Left renal pelvis (tissue), 4 donors: ENCODE data around the gene ITGB7. TPM values are rescaled to one million over a fixed set of nuclear protein-coding genes. Genes with fewer than 3 reads are reported as not detected.
A peak's percentile ranks its signal among the peaks of the same experiment; 100 is the strongest.

Source experiments
- DNase-seq, 4 donors: peaks; one replicate each; pipeline ENCODE4 v3.0.0-alpha.2; 2013; ENCODE audit warnings: low read depth in 4 of 4, low spot score in 3 of 4
- polyA plus RNA-seq, 4 donors: library from polyadenylated mRNA; unstranded; fragments of 120-200 nt; gene quantifications; one replicate each; pipeline ENCODE4 v1.2.1, GENCODE V29; 2013; ENCODE audit not compliant: insufficient read length in 4 of 4

Gene ITGB7
- polyA plus RNA-seq, 4 donors: 0.86 to 2.4 (median 1.1) TPM

DNA sequence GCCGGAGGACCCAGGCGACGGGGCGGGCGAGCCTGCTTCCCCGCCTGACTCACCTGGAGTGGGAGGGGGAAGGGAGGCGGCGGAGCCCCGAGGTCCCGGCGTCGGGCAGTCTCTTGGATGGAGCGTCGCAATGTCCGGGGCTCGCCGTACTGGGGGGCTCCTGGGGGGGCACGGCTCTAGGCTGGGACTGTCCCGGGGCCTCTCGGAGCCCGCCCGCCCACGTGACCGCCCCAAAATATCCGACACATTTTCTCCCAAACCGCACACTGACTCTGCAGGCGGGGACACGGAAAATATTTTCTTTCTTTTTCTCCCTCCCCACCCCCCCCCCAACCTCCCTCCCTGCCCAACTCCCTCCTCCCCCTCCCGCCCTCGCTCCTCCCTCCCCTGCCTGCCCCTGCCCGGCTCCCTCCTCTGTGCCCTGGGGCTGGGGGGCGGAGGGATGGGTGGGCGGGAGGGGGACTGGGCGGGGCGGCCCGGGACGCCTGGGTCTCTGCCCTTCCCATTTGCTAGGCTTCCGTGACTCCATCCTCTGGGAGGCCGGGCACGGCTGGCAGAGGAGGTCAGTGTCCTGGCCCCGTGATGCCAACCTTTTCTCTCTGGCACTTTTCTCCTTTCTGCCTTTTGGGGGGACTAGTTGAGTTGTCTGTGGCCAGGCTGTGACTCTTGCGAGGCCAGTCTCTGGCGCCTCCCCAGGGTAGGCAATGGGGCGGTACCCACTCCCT is 25.0 kb upstream of the ITGB7 start, which contains the start of gene RARG:
RARG (minus strand) TSS at position 289 of the 725 bp plus-strand sequence. CDS start 4,664 bp downstream, outside the sequence.
- no peak for DNase-seq

DNA sequence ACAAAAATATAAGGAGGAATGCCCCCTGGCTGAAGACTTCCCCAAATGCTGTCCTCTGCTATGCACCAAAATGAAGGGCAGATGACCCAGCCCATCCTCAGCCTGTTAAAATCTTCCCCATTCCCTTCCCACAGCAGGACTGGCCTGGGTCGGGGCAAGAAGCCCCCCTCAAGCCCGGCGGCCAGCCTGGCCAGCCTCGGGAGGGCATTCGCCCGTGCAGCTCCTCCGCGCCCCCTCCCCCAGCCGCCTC is 24.5 kb upstream of the ITGB7 start:
- no peak for DNase-seq

DNA sequence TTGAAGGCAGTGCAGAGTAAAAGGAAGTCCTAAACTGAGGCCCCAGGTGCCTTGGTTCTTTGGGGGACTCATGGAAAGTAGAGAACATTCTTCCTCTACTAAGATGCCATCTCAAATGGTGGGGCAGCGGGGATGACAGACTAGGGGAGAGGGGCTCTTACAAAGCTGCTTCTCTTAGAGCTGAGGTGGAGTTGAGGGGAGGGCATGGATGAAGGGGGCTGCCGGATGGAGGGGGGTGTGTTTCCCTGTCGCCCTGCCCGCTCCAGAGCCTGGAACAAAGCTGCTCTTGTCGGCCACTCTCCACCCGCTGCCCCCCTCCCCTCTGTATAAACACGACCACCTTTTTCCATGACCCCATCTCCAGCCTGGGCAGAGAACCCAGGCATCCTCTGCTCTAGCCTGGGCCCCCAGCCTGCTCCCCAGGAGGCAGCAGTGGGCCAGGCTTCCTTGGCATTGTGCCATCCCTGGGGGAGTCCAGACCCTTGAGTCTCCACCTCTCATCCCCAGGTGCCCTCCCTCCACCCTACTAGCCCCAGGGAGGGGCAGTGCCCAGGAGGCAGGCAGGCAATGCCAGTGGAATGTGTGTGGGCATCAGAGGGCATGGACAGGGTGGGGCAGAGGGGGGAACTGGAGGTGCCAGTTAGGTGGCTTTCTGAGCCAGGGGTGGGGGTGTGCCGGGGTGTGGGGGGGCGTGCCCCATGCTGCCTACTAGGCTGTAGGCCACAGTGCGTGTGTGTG is 23.2 kb upstream of the ITGB7 start:
- no peak for DNase-seq

DNA sequence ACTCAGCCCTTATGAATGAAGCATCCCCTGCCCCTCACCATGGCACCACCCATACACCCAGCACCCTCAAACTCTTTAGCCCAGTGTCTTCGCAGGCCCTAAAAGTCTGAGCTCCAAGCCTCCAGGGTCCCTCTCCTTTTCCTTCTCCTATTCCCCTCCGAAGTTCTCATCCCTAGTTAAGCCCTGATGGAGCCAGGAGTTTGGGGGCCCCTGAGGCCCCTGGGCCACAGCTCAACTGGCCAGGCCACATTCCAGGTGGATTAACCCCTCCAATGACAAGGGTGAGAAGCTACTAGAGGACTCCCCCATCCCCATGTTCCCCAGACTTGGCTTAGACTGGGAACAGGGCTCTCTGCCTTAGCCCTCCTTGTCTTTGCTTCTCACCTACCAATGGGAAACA is 22.4 kb upstream of the ITGB7 start:
- DNase-seq: no peak

- DNase-seq: no peak
Observed at GRCh38 chr12:53227836-53228235, 20.8 kb upstream of the ITGB7 start.

DNA sequence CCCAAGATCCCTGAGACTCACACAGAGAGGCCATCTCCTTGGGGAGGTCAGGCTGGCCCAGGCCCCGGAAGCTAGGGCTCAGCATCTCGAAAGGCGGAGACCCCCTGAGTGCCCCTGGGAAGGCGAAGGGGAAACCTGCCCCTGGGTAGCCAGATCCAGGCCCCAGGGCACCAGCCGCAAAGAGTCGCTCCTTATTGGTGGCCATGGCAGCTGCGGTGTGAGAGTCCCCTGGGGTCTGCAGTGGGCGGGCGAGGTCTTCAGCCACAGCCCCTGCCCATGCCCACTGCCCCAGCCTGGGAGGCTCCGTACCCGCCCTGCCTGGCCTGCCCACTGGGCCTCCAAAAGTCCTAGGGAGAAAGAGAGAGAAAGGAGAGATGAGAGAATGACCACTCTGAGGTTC is 20.3 kb upstream of the ITGB7 start:
- no peak for DNase-seq

DNA sequence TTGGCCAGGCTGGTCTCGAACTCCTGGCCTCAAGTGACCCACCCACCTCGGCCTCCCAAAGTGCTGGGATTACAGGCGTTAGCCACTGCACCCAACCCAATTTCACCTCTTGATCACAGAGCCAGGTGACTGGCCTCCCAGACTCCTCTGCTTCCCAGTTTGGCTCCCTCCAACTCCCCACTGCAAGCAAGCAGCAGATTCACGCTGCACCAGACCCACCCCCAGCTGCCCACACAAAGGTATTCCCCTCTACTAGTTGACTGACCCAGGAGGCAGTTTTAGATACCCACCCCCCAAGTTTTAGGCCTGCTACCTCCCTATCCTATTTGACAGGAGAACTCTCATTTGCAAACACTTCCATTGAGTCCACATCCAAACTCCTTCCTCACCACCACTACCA is 19.8 kb upstream of the ITGB7 start:
- no peak for DNase-seq

- no peak for DNase-seq
Observed at GRCh38 chr12:53225635-53226424, 18.8 kb upstream of the ITGB7 start.

DNA sequence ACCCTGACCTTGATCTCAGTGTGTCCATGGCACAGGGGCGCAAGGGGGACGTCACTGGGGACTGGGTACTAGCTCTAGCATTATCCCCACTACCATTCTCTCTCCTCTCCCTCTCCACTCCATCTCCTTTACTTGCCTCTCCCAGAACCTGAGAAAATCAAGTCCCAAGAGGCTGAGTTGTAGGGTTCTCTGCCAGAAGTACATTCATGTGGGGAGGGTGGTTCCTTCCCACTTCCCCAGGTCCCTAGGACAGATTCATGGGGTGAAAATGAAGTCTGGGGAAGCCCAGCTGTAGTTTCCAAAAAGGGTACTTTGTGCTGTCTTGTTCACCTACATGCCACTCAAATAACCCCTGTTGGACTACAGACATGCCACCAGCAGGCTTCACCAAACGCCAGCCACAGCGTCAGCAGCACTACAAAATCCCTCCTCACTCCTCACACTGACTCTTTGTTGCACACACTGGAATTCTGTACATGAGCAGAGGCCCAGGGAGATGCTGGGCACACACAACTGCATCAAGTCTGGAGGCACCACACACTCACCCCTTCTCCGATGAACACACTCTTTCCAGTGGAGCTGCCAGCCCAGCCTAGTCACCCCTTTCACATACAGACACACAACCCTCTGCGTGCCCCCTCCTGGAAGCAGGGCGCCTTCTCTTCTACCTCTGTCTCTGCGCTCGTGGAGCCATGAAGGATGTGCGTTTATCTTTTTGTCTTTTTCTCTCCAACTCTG is 18.0 kb upstream of the ITGB7 start:
- DNase-seq: no peak

DNA sequence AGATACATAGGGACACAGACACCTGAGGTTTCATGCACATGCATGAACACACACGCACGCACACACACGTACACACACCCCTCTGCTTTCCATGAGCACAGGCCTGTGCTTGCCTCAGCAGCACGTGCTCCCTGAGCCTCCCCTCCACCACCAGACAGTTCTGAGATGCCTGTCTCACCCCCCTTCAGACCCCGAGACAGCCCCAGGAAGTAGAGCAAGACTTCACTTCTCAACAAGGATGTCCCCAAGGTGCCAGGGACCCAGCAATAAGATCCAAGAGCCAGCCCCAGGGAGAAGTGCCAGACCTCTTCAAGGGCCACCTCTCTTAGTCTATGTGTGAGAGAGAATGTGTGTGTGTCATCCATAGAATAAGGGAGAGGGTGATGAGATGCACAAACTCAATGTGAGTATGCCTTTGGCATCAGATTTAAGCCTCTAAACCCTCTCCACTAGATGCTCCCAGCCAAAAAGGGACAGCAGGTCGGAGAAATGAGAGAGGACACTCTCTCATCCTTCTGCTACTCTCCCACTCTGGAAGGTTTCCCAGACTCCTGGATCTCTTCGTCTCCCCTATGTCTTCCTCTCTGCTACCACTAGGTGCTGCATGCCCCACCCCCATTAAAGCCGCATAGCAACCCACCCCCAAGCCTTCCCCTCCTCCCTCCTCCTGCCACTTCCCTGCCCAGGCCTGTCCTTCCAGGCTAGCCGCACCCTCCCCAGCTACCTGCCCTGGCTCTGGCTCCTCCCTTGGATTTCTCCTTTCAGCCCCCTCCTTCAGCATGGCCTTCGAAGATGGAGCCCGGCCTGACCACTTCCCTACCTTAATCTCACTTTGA is 17.2 kb upstream of the ITGB7 start:
- DNase-seq: no peak

DNA sequence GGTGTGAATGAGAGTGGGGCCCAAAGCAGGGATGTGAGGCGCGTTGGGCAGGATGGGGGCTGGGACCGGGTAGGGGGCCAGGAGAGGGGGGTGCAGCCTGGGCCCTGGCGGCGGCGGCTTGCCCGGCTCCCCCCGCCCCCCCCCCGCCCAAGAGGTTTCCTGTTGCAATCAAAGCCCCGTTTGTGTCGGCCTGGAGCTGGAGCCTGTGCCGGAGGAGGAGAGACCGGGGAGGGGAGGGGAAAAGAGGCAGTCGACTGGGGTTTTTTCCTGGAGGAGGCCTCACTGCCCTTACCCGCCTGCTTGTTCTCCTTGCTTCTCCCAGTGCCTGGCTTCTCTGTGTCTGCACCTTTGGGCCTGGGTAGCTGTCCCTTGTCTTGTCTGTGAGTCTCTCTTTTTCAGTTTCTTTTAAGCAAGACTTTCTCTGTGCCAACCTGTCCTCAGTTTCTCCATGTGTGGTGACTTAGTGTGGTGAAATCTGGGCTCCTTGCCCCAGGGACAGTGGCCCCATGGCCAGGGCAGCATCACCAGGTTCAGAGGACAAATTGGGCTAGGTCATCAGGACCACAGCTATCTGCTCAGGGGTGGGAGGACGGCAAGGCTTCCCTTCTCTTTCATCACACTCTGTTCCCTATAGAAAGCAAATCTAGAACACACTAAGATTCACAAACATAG is 16.5 kb upstream of the ITGB7 start:
- no peak for DNase-seq

- no peak for DNase-seq
Observed at GRCh38 chr12:53222806-53223261, 15.8 kb upstream of the ITGB7 start.

DNA sequence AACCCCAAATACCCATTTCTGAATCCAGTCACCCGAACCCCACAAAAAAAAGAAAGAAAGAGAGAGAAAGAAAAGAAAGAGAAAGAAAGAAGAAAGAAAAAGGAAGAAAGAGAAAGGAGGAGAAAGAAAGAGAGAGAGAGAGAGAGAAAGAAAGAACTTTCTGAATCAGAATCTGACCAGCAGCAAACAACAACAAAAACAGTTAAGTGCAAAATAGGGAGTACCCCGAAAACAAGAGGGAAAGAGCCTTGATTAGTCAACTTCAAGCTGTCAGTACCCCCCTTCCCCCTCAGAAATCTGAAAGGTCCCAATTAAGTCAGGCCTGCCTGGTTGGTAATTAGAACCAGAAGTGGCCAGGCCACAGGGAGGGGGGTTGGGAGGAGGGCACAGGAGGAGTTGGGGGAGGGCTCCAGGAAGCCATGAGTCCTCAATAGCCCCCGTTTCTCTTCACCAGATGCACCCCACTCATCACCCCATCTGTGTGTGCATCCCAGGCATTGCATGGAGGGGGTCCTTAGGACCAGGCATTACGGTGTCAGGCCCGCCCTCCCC is 15.2 kb upstream of the ITGB7 start:
- DNase-seq: no peak

DNA sequence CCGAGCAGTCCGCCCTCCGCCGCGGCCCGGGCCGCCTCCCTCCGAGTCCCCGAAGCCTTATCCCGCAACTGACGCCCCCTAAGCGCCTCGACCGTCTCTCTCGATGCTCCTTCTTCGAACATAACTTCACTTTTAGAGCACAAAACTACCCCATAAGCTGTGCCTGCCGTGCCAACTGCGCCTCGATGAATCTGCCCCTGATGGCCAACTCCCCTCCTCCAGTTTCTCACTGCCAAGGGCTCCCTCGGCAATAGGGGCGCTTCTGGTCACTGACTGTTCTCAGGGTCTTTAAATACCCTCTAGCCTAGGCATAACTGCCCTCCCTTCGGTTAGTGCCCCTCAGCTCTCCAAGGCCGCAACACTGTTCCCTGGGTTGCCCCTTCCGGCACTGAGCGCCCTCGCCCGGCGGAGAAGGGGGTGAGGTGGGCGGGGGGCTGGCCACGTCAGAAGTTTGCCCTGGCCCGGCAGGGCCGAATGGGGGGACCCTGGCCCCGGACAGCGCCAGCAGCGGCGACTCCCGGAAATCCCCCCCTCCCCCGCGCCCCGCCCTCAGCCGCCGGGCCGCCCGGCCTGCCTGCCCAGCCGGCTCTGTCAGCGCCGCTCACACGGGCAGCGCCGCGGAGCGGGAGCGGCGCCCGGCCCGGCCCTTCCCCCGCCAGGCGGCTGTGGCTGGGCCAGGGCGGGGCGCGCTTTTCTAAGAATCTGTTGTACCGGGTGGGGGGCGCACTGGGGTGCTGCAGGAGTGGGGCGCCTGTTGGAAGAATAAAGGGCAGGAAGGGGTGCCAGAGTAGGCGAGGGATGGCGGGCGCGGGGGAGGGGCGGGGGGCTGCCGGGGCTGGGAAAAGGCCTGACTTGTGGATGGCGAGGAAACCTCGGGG is 14.4 kb upstream of the ITGB7 start:
- no peak for DNase-seq

DNA sequence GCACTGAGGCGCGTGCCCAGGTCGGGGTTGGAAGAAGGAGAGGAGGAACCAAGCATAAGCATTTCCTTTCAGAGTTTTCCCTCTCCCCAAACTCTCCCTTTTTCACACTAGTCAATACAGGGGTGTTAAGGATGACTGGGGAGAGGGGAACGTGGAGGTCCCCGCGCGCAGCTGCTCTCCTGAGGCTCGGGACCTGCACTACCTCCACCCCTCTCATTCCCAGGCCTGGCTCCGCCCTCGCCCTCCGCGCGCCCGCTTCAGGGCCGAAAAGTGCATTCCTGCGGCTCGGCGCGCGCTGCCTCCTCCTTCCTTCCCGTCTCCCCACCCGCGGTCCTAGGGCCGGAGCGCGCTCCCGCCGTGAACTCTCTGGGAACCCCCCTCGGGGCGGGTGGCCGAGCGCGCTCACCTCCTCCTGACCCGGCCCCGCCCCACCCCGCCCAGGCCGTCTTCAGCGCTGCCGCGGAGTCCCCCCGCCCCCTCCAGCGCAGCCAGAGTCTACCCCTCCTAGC is 13.7 kb upstream of the ITGB7 start:
- DNase-seq: peak in 3 of 4 donors; percentile 72 to 84 (median 80)

- no peak for DNase-seq
Observed at GRCh38 chr12:53219956-53220693, 13.1 kb upstream of the ITGB7 start.

DNA sequence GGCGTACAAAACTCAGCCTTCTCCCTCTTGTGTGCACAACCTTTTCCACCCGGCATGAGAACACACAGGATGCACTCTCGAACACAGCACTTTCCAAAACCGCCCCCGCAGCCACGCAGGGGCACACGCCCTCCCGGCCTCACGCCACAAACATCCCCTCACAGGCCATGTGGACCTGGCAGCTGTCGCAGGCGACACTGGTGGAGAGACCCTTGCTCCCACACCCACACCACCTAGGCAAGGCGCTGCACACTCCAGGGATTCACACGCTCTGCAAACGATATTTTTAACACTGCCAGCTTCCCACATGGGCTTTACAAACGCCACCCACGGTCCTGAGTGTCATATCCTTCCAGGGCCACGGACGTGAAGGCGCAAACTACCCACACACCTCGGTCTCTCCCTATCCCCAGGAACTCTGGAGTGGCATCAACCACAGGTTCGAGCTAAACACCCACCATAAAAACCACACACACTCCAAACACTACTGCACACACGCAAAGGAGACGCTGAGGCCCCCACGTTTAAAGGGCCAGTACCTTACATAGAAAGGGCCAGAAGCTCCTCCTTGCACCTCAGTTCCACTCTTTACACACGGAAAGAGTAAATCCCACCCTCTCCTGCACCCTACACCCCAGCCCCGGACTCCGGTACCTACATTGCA is 12.4 kb upstream of the ITGB7 start:
- no peak for DNase-seq
